Breast epithelium (tissue), 3 donors: Measurements from ENCODE around the gene SACS.

Experiments used
- POLR2A ChIP-seq: fragments of 450-650 bp; IDR thresholded peaks from one replicate; pipeline ENCODE4 v1.6.1; 2016; ENCODE audit warnings: antibody characterized with exemption, mild to moderate bottlenecking, moderate library complexity
- POLR2AphosphoS5 ChIP-seq, 3 donors: sonication (generic); formaldehyde crosslinking; IDR thresholded peaks; one replicate each; pipeline ENCODE4 v1.6.1; 2017; ENCODE audit warnings: antibody characterized with exemption in 3 of 3
- TF ChIP-seq, protein P1 (sequence below), 3 donors: fragments of 450-650 bp; IDR thresholded peaks; one replicate each; pipeline ENCODE4 v1.5.1; 2016 to 2017; ENCODE audit warnings: antibody characterized with exemption in 3 of 3, mild to moderate bottlenecking in 3 of 3, moderate library complexity in 3 of 3

DNA sequence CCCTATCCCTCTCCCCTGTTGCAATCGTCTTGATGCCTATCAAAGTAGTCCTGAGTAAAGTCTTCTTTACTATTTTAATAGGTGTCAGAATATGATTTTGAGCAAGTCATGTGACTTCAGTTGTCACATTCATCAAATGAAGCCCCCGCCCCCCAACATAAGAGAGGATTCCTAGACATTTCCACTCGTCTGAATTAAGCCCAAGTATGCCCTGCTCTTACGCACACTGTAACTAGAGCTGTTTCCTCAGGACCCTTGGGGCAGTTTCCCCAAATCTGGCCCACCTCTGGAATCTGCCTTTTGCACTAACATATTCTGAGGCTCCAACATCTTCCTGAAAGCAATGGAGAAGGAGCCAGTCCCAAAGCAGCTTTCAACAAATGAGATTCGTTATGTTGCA, 25.5 kb downstream of the SACS start:
- TF ChIP-seq, protein P1, sequence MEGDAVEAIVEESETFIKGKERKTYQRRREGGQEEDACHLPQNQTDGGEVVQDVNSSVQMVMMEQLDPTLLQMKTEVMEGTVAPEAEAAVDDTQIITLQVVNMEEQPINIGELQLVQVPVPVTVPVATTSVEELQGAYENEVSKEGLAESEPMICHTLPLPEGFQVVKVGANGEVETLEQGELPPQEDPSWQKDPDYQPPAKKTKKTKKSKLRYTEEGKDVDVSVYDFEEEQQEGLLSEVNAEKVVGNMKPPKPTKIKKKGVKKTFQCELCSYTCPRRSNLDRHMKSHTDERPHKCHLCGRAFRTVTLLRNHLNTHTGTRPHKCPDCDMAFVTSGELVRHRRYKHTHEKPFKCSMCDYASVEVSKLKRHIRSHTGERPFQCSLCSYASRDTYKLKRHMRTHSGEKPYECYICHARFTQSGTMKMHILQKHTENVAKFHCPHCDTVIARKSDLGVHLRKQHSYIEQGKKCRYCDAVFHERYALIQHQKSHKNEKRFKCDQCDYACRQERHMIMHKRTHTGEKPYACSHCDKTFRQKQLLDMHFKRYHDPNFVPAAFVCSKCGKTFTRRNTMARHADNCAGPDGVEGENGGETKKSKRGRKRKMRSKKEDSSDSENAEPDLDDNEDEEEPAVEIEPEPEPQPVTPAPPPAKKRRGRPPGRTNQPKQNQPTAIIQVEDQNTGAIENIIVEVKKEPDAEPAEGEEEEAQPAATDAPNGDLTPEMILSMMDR (IDR thresholded peaks at IDR 0.05), result no peak
- no peak for TF ChIP-seq POLR2AphosphoS5 (IDR thresholded peaks at IDR 0.05)
- no peak for TF ChIP-seq POLR2A
